HCT116 (cell line): Measurements from ENCODE around the gene NR2F1-AS1. TPM values are rescaled to one million over a fixed set of nuclear protein-coding genes. Genes with fewer than 3 reads are reported as not detected.
A peak's percentile ranks its signal among the peaks of the same experiment; 100 is the strongest.

Experiments
- ATAC-seq: fragments of 200-7000 bp; cut with Tn5 transposase; 2 replicates; pipeline ENCODE4 v1.9.1; 2020; ENCODE audit warnings: mild to moderate bottlenecking, moderate library complexity
- BruUV-seq: library from RNA; stranded (reverse); fragments of 400-500 nt; replicated peaks from 2 replicates; lab custom pipeline; 2021; lab: Mats Ljungman, UMichigan
- CTCF ChIA-PET: fragments of 300-600 bp; sonication (Branson Sonifier 250); formaldehyde crosslinking; loops from one replicate; lab custom pipeline; 2021; ENCODE audit warnings: antibody characterized with exemption; lab: Charles Lee
- POLR2A ChIA-PET: fragments of 300-600, 350-600 bp; sonication (Branson Sonifier 250); formaldehyde crosslinking; loops from one replicate; lab custom pipeline; 2021; ENCODE audit warnings: antibody characterized with exemption; lab: Charles Lee
- RAD21 ChIA-PET, 2 experiments: fragments of 300-600 bp; sonication (Branson Sonifier 250); formaldehyde crosslinking; loops; one replicate each; lab custom pipeline; 2023; ENCODE audit warnings: low total read pairs in 2 of 2; ENCODE audit not compliant: uncharacterized antibody in 2 of 2, unreplicated experiment in 2 of 2, low non-redundant PET in 1 of 2; lab: Charles Lee
- DNase-seq: peaks from one replicate; pipeline ENCODE4 v3.0.0-alpha.2; 2010; ENCODE audit warnings: low read depth, low spot score
- H2AFZ ChIP-seq: fragments of 200-600 bp; shearing (Covaris generic), sonication (generic); 2 replicates; pipeline ENCODE4 v1.6.1; 2017; ENCODE audit warnings: low read depth, mixed run types, mixed read lengths, antibody characterized with exemption, low read length; ENCODE audit not compliant: poor library complexity, severe bottlenecking
- H3K27ac ChIP-seq: 2 replicates; pipeline ENCODE4 v1.5.1; 2012; ENCODE audit warnings: low read depth, low read length
- H3K27me3 ChIP-seq: fragments of 200-600 bp; sonication (generic); 2 replicates; pipeline ENCODE4 v1.6.1; 2016; ENCODE audit warnings: mixed run types, low read length, mixed read lengths; ENCODE audit not compliant: insufficient read depth
- H3K36me3 ChIP-seq, 2 experiments: fragments of 200-500 bp in 1 of 2; fragments of 200-600 bp in 1 of 2; sonication (Bioruptor generic) in 1 of 2; sonication (generic) in 1 of 2; 2 replicates each; pipeline versions ENCODE4 v1.5.1 to v1.6.1; 2014 to 2016; ENCODE audit warnings: low read length in 2 of 2, inconsistent platforms in 1 of 2, mixed read lengths in 1 of 2, mixed run types in 1 of 2; ENCODE audit not compliant: insufficient read depth in 2 of 2, control insufficient read depth in 1 of 2
- H3K4me1 ChIP-seq, 2 experiments: fragments of 200-600 bp in 1 of 2; sonication (generic) in 1 of 2; 2 replicates each; pipeline versions ENCODE4 v1.5.1 to v1.6.1; 2012 to 2017; ENCODE audit warnings: low read length in 2 of 2, inconsistent platforms in 1 of 2, mild to moderate bottlenecking in 1 of 2, mixed read lengths in 1 of 2, mixed run types in 1 of 2, moderate library complexity in 1 of 2; ENCODE audit not compliant: insufficient read depth in 2 of 2, control insufficient read depth in 1 of 2
- H3K4me2 ChIP-seq: fragments of 200-600 bp; sonication (generic); 2 replicates; pipeline ENCODE4 v1.6.1; 2017; ENCODE audit warnings: mixed run types, low read length, mixed read lengths
- H3K4me3 ChIP-seq, 2 experiments: fragments of 200-600 bp in 1 of 2; sonication (generic) in 1 of 2; replicated peaks in 1 of 2; 2 replicates each; pipeline ENCODE4 v1.5.1; 2011 to 2016; ENCODE audit warnings: low read length in 2 of 2, control low read depth in 1 of 2, low read depth in 1 of 2, mild to moderate bottlenecking in 1 of 2, mixed read lengths in 1 of 2, mixed run types in 1 of 2
- H3K79me2 ChIP-seq: fragments of 200-600 bp; sonication (generic); 2 replicates; pipeline ENCODE4 v1.6.1; 2017; ENCODE audit warnings: mild to moderate bottlenecking, mixed run types, low read length, moderate library complexity, mixed read lengths; ENCODE audit not compliant: insufficient read depth
- H3K9ac ChIP-seq: fragments of 200-600 bp; sonication (generic); 2 replicates; pipeline ENCODE4 v1.6.1; 2016; ENCODE audit warnings: low read length, mixed read lengths
- H3K9me2 ChIP-seq: fragments of 200-600 bp; sonication (generic), shearing (Covaris generic); 2 replicates; pipeline ENCODE4 v1.6.1; 2017; ENCODE audit warnings: mixed run types, mild to moderate bottlenecking, moderate library complexity; ENCODE audit not compliant: insufficient read depth
- H3K9me3 ChIP-seq, 2 experiments: fragments of 200-500 bp in 1 of 2; fragments of 200-600 bp in 1 of 2; sonication (Bioruptor generic) in 1 of 2; sonication (generic) in 1 of 2; 2 replicates each; pipeline ENCODE4 v1.6.1; 2014 to 2017; ENCODE audit warnings: low read length in 2 of 2, mixed read lengths in 2 of 2, inconsistent platforms in 1 of 2, low read depth in 1 of 2, mild to moderate bottlenecking in 1 of 2, mixed run types in 1 of 2, moderate library complexity in 1 of 2; ENCODE audit not compliant: control insufficient read depth in 1 of 2, insufficient read depth in 1 of 2
- H4K20me1 ChIP-seq: fragments of 200-600 bp; sonication (generic), shearing (Covaris generic); 2 replicates; pipeline ENCODE4 v1.6.1; 2017; ENCODE audit warnings: mixed run types, mild to moderate bottlenecking, moderate library complexity; ENCODE audit not compliant: insufficient read depth
- CEBPB ChIP-seq: IDR thresholded peaks from 2 replicates; pipeline ENCODE4 v1.6.1; 2012; ENCODE audit warnings: low read depth
- CTCF ChIP-seq, 3 experiments: fragments of 200-600 bp in 1 of 3; sonication (generic) in 1 of 3; IDR thresholded peaks in 2 of 3; conservative IDR thresholded peaks in 1 of 3; 2 replicates each; pipeline ENCODE4 v1.5.1; 2012 to 2017; ENCODE audit warnings: low read depth in 2 of 3, low read length in 2 of 3, antibody characterized with exemption in 1 of 3, borderline replicate concordance in 1 of 3, control low read depth in 1 of 3, mild to moderate bottlenecking in 1 of 3, mixed read lengths in 1 of 3, mixed run types in 1 of 3, moderate library complexity in 1 of 3; ENCODE audit not compliant: insufficient read depth in 1 of 3
- EGR1 ChIP-seq: IDR thresholded peaks from 2 replicates; pipeline ENCODE4 v1.6.1; 2012; ENCODE audit warnings: low read depth
- JUND ChIP-seq: IDR thresholded peaks from 2 replicates; pipeline ENCODE4 v1.6.1; 2012
- MAX ChIP-seq: IDR thresholded peaks from 2 replicates; pipeline ENCODE4 v1.6.1; 2012
- POLR2A ChIP-seq: IDR thresholded peaks from 2 replicates; pipeline ENCODE4 v1.7.0; 2011; ENCODE audit warnings: borderline replicate concordance; ENCODE audit not compliant: insufficient read depth, insufficient read length; ENCODE audit errors: extremely low read depth
- POLR2AphosphoS5 ChIP-seq: IDR thresholded peaks from 2 replicates; pipeline ENCODE4 v1.6.1; 2011; ENCODE audit warnings: mild to moderate bottlenecking, low read depth, low read length, moderate library complexity
- RAD21 ChIP-seq: IDR thresholded peaks from 2 replicates; pipeline ENCODE4 v1.6.1; 2012; ENCODE audit warnings: low read depth, mild to moderate bottlenecking
- REST ChIP-seq: IDR thresholded peaks from 2 replicates; pipeline ENCODE4 v1.6.1; 2012; ENCODE audit warnings: low read depth
- SIN3A ChIP-seq: IDR thresholded peaks from 2 replicates; pipeline ENCODE4 v1.6.1; 2012; ENCODE audit warnings: low read depth
- SP1 ChIP-seq: IDR thresholded peaks from 2 replicates; pipeline ENCODE4 v1.6.1; 2012; ENCODE audit warnings: low read depth
- SRF ChIP-seq: IDR thresholded peaks from 2 replicates; pipeline ENCODE4 v1.6.1; 2012; ENCODE audit warnings: low read depth
- TCF7L2 ChIP-seq: IDR thresholded peaks from 2 replicates; pipeline ENCODE4 v1.7.0; 2011; ENCODE audit warnings: borderline replicate concordance, inconsistent platforms; ENCODE audit not compliant: insufficient read depth, insufficient read length; ENCODE audit errors: extremely low read depth
- YY1 ChIP-seq: IDR thresholded peaks from 2 replicates; pipeline ENCODE4 v1.6.1; 2011; ENCODE audit warnings: low read length, low read depth, moderate library complexity, mild to moderate bottlenecking; ENCODE audit not compliant: insufficient replicate concordance; ENCODE audit errors: extremely low read depth
- ZBTB33 ChIP-seq: IDR thresholded peaks from 2 replicates; pipeline ENCODE4 v1.6.1; 2011; ENCODE audit warnings: mild to moderate bottlenecking, low read length, moderate library complexity; ENCODE audit not compliant: insufficient replicate concordance; ENCODE audit errors: extremely low read depth
- ZFX ChIP-seq: fragments of 450-650 bp; IDR thresholded peaks from 2 replicates; pipeline ENCODE4 v1.6.1; 2017
- intact Hi-C: fragments of 100-400 bp; cut with micrococcal nuclease; formaldehyde crosslinking; loops from 2 replicates; pipeline ENCODE4 v1.10.0; 2022
- total RNA-seq: library from RNA; stranded (reverse); gene quantifications from one replicate; pipeline ENCODE4 v1.2.1, GENCODE V29; 2021; ENCODE audit not compliant: unreplicated experiment

Gene NR2F1-AS1
- total RNA-seq, 1 experiment from 2014 or later, result 20.1 TPM

GRCh38 chr5:93620487-93621326 lies 39.7 kb upstream of the NR2F1-AS1 start (continued):
- TF ChIP-seq TCF7L2, result peak; percentile 64
- no peak for TF ChIP-seq ZFX
- TF ChIP-seq SP1, result peak; percentile 53

GRCh38 chr5:93616538-93617174 lies 35.6 kb upstream of the NR2F1-AS1 start:
- Histone ChIP-seq H3K4me1 (peaks cover 2 to 18% of the 10 kb centered on the region in 2 experiments; a peak in 3 of 4 replicates), H3K27me3 (peaks cover 7% of the 10 kb centered on the region), H3K9me2 (no peaks in the 10 kb centered on the region), H3K9me3 (no peaks in the 10 kb centered on the region), H3K4me2 (no peak overlapping the region), H3K27ac (no peak overlapping the region), H3K79me2 (no peaks in the 10 kb centered on the region), H3K4me3 (no peak overlapping the region), H2AFZ (no peak overlapping the region), H4K20me1 (no peaks in the 10 kb centered on the region), H3K36me3 (no peaks in the 10 kb centered on the region), H3K9ac (no peak overlapping the region)
- intact Hi-C loops, result no loop called here
- ATAC-seq, result no peak
- CTCF ChIA-PET, result no interaction called here
- POLR2A ChIA-PET, result no interaction called here
- RAD21 ChIA-PET, result no interaction called here
- DNase-seq, result no peak
- BruUV-seq, result no TSS peak
- TF ChIP-seq YY1, result no peak
- no peak for TF ChIP-seq CEBPB
- TF ChIP-seq EGR1, result no peak
- TF ChIP-seq POLR2AphosphoS5, result no peak
- TF ChIP-seq REST, result no peak
- TF ChIP-seq ZFX, result no peak
- TF ChIP-seq RAD21, result no peak
- TF ChIP-seq SP1, result no peak
- no peak for TF ChIP-seq TCF7L2
- no peak for TF ChIP-seq CTCF (IDR thresholded peaks at IDR 0.05 in 2 of 3, conservative IDR thresholded peaks at IDR 0.05 in 1 of 3; ENCODE audit: borderline replicate concordance in 1 of 3, insufficient read depth in 1 of 3, low read depth in 2 of 3, low read length in 2 of 3)
- TF ChIP-seq POLR2A, result no peak
- no peak for TF ChIP-seq SIN3A
- TF ChIP-seq ZBTB33, result no peak
- TF ChIP-seq MAX, result no peak
- no peak for TF ChIP-seq JUND
- no peak for TF ChIP-seq SRF
